GM19397 (cell line): ENCODE data around the gene TYRP1.

ENCODE experiments used
- ATAC-seq: cut with Tn5 transposase; IDR thresholded peaks from one replicate; pipeline ENCODE4 v1.9.1; 2021; ENCODE audit warnings: mild to moderate bottlenecking, moderate library complexity; ENCODE audit not compliant: unreplicated experiment

TYRP1 gene

GRCh38 chr9:12696931-12697622 is 3.9 kb downstream of the TYRP1 start:
- ATAC-seq: no peak

- ATAC-seq: no peak
These were observed 4.5 kb downstream of the TYRP1 start for GRCh38 chr9:12697719-12698118.

GRCh38 chr9:12698266-12698665 is 5.1 kb downstream of the TYRP1 start:
- ATAC-seq: no peak

GRCh38 chr9:12698986-12699385 is 5.8 kb downstream of the TYRP1 start:
- ATAC-seq: no peak

GRCh38 chr9:12699529-12699928 is 6.3 kb downstream of the TYRP1 start:
- no peak for ATAC-seq

GRCh38 chr9:12701126-12701525 is 7.9 kb downstream of the TYRP1 start:
- ATAC-seq: no peak

- no peak for ATAC-seq
These were observed 9.1 kb downstream of the TYRP1 start for GRCh38 chr9:12702160-12702758.

GRCh38 chr9:12703996-12704395 is 10.8 kb downstream of the TYRP1 start:
- no peak for ATAC-seq

- no peak for ATAC-seq
These were observed 12.7 kb downstream of the TYRP1 start for GRCh38 chr9:12705738-12706391.

GRCh38 chr9:12708562-12709298 is 15.5 kb downstream of the TYRP1 start:
- no peak for ATAC-seq

GRCh38 chr9:12712532-12712931 is 19.3 kb downstream of the TYRP1 start:
- ATAC-seq: no peak

GRCh38 chr9:12715268-12715667 is 22.1 kb downstream of the TYRP1 start:
- ATAC-seq: no peak

- ATAC-seq: no peak
These were observed 23.8 kb downstream of the TYRP1 start for GRCh38 chr9:12716823-12717600.

GRCh38 chr9:12717907-12718306 is 24.7 kb downstream of the TYRP1 start:
- ATAC-seq: no peak

- no peak for ATAC-seq
These were observed 25.4 kb downstream of the TYRP1 start for GRCh38 chr9:12718482-12719026.

- ATAC-seq: no peak
These were observed 26.2 kb downstream of the TYRP1 start for GRCh38 chr9:12719431-12719830.

- ATAC-seq: no peak
These were observed 27.4 kb downstream of the TYRP1 start for GRCh38 chr9:12720551-12720950.

GRCh38 chr9:12722131-12722530 is 28.9 kb downstream of the TYRP1 start:
- ATAC-seq: no peak

GRCh38 chr9:12723409-12724028 is 30.3 kb downstream of the TYRP1 start:
- no peak for ATAC-seq

- ATAC-seq: no peak
These were observed 33.6 kb downstream of the TYRP1 start for GRCh38 chr9:12726795-12727194.
